OCI-LY7 (cell line): ENCODE results near the gene ABHD17A. TPM values are rescaled to one million over a fixed set of nuclear protein-coding genes. Genes with fewer than 3 reads are reported as not detected.
A peak's percentile ranks its signal among the peaks of the same experiment; 100 is the strongest.

Source experiments
- BruUV-seq: library from RNA; stranded (reverse); fragments of 400-500 nt; replicated peaks from 2 replicates; lab custom pipeline; 2021; lab: Mats Ljungman, UMichigan
- CTCF ChIA-PET: fragments of 300-600 bp; sonication (Branson Sonifier 250); formaldehyde crosslinking; loops from one replicate; lab custom pipeline; 2022; ENCODE audit warnings: antibody characterized with exemption; ENCODE audit not compliant: unreplicated experiment; lab: Charles Lee
- POLR2A ChIA-PET: fragments of 300-600 bp; sonication (Branson Sonifier 250); formaldehyde crosslinking; loops from one replicate; lab custom pipeline; 2022; ENCODE audit warnings: antibody characterized with exemption; lab: Charles Lee
- DNase-seq: peaks from one replicate; pipeline ENCODE4 v3.0.0-alpha.2; 2015; ENCODE audit warnings: low spot score
- H2AFZ ChIP-seq: fragments of 200-600 bp; sonication (generic), shearing (Covaris generic); 2 replicates; pipeline ENCODE4 v1.6.1; 2014; ENCODE audit warnings: mild to moderate bottlenecking, antibody characterized with exemption, low read length, moderate library complexity
- H3K27ac ChIP-seq: fragments of 200-600 bp; sonication (generic); 2 replicates; pipeline ENCODE4 v1.5.1; 2014; ENCODE audit warnings: mixed run types, low read depth, mild to moderate bottlenecking, moderate library complexity, low read length, inconsistent platforms; ENCODE audit not compliant: poor library complexity, severe bottlenecking
- H3K36me3 ChIP-seq: fragments of 200-600 bp; sonication (generic); 2 replicates; pipeline ENCODE4 v1.6.1; 2014; ENCODE audit warnings: mild to moderate bottlenecking, antibody characterized with exemption, low read length, moderate library complexity, mixed read lengths; ENCODE audit not compliant: insufficient read depth
- H3K4me1 ChIP-seq: fragments of 200-600 bp; sonication (generic); 2 replicates; pipeline ENCODE4 v1.5.1; 2014; ENCODE audit warnings: mild to moderate bottlenecking, low read length; ENCODE audit not compliant: insufficient read depth, poor library complexity, severe bottlenecking
- H3K4me2 ChIP-seq: fragments of 200-600 bp; sonication (generic); 2 replicates; pipeline ENCODE4 v1.6.1; 2014; ENCODE audit warnings: mild to moderate bottlenecking, low read length
- H3K4me3 ChIP-seq: fragments of 200-600 bp; sonication (generic); 2 replicates; pipeline ENCODE4 v1.5.1; 2014; ENCODE audit warnings: mild to moderate bottlenecking, low read depth, low read length; ENCODE audit not compliant: poor library complexity, severe bottlenecking
- H3K79me2 ChIP-seq: fragments of 200-600 bp; sonication (generic); 2 replicates; pipeline ENCODE4 v1.6.1; 2016; ENCODE audit warnings: low read depth, mild to moderate bottlenecking, low read length, moderate library complexity, mixed read lengths; ENCODE audit not compliant: insufficient read depth
- H3K9me2 ChIP-seq: fragments of 200-600 bp; sonication (generic); 2 replicates; pipeline ENCODE4 v1.6.1; 2016; ENCODE audit warnings: mild to moderate bottlenecking, low read length, mixed read lengths; ENCODE audit not compliant: insufficient read depth
- H3K9me3 ChIP-seq: fragments of 200-600 bp; sonication (generic); 2 replicates; pipeline ENCODE4 v1.6.1; 2014; ENCODE audit warnings: mild to moderate bottlenecking, mixed run types, low read length, mixed read lengths
- H4K20me1 ChIP-seq: fragments of 200-600 bp; sonication (generic); 2 replicates; pipeline ENCODE4 v1.6.1; 2014; ENCODE audit warnings: mild to moderate bottlenecking, antibody characterized with exemption, low read length, moderate library complexity, mixed read lengths; ENCODE audit not compliant: insufficient read depth
- CTCF ChIP-seq: fragments of 200-600 bp; sonication (generic); conservative IDR thresholded peaks from 2 replicates; pipeline ENCODE4 v1.5.1; 2014; ENCODE audit warnings: mild to moderate bottlenecking, antibody characterized with exemption, low read length, moderate library complexity, mixed read lengths
- EZH2phosphoT487 ChIP-seq: fragments of 200-600 bp; sonication (generic); IDR thresholded peaks from 2 replicates; pipeline ENCODE4 v1.6.1; 2018; ENCODE audit warnings: low read depth, borderline replicate concordance, mild to moderate bottlenecking, mixed run types, antibody characterized with exemption, low read length, moderate library complexity, mixed read lengths
- intact Hi-C: fragments of 100-400 bp; cut with micrococcal nuclease; formaldehyde crosslinking; loops from one replicate; pipeline ENCODE4 v1.10.0; 2022; ENCODE audit not compliant: unreplicated experiment
- total RNA-seq, 2 experiments: library from RNA; depleted of rRNA in 1 of 2; stranded (reverse); fragments of >200 nt in 1 of 2; shearing (Covaris generic) in 1 of 2; gene quantifications; 2 replicates each; pipeline ENCODE4 v1.2.3, GENCODE V29; 2014 to 2022

The ABHD17A gene
- total RNA-seq, 2 experiments from 2014 or later = 71.3 to 130 TPM

GRCh38 chr19:1907563-1908363, 22.5 kb upstream of the ABHD17A start:
- CTCF ChIA-PET = no interaction called here
- no TSS peak for BruUV-seq

DNA sequence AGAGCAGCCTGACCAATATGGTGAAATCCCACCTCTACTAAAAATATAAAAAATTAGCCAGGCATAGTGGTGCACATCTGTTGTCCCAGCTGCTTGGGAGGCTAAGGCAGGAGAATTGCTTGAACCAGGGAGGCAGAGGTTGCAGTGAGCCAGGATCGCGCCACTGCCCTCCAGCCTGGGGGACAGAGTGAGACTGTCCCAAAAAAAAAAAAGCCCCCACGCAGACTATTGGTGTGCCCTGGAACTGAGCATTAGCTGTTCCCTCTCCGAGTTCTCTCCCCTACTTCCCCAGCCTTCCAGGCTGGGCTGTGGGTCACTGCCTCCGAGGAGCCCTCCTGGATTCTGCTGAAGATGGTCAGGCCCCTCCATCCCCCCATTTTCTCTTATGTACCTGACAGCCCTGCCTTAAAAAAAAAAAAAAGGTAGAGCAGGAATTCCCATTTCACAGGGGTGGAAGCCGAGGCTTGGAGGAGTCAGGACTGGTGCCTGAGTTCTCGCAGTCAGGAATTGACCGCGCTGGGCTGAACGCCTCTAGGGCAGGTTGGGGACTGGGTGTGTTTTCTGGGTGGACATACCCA, 21.8 kb upstream of the ABHD17A start:
- DNase-seq = no peak
- H3K36me3 ChIP-seq = peaks cover 12% of the 10 kb centered on the region; the same call in 1 of the 2 replicates
- ChIA-PET CTCF (no interaction called here), POLR2A (no interaction called here)
- intact Hi-C loops = loop anchor here (10.0 kb wide), 1 partner anchor 178 kb away; no protein-coding TSS in a partner anchor
- TF ChIP-seq EZH2phosphoT487 (no peak), CTCF (no peak)
- no peaks in the 10 kb centered on the region for H3K9me2 ChIP-seq
- no peaks in the 10 kb centered on the region for H3K9me3 ChIP-seq
- no peak overlapping the region for H3K4me3 ChIP-seq
- H3K4me1 ChIP-seq = peaks cover 32% of the 10 kb centered on the region
- peaks cover 5% of the 10 kb centered on the region for H4K20me1 ChIP-seq
- H3K4me2 ChIP-seq = peak overlapping the region; percentile 2; the same call in 1 of the 2 replicates
- no peak overlapping the region for H2AFZ ChIP-seq
- H3K27ac ChIP-seq = no peak overlapping the region
- no TSS peak for BruUV-seq
- peaks cover 48% of the 10 kb centered on the region for H3K79me2 ChIP-seq

More at GRCh38 chr19:1907563-1908363, 22.5 kb upstream of the ABHD17A start:
- H3K4me1 ChIP-seq = peaks cover 30% of the 10 kb centered on the region
- no peaks in the 10 kb centered on the region for H3K9me3 ChIP-seq
- intact Hi-C loops = loop anchor here (10.0 kb wide), 1 partner anchor 177 kb away; no protein-coding TSS in a partner anchor
- no peak overlapping the region for H3K4me3 ChIP-seq
- H3K27ac ChIP-seq = no peak overlapping the region
- H3K4me2 ChIP-seq = peak overlapping the region; percentile 2; the same call in 1 of the 2 replicates
- H3K36me3 ChIP-seq = peaks cover 19% of the 10 kb centered on the region
- H4K20me1 ChIP-seq = peaks cover 5% of the 10 kb centered on the region
- H2AFZ ChIP-seq = no peak overlapping the region
- no peak for DNase-seq
- TF ChIP-seq EZH2phosphoT487 = no peak
- no peak for TF ChIP-seq CTCF
- no peaks in the 10 kb centered on the region for H3K9me2 ChIP-seq
- H3K79me2 ChIP-seq = peaks cover 48% of the 10 kb centered on the region
- POLR2A ChIA-PET = no interaction called here
